AG10803 (cell line): ENCODE results near the gene POU2F1.

Source experiments
- DNase-seq: peaks from one replicate; pipeline ENCODE4 v3.0.0; 2010; ENCODE audit warnings: low read depth
- H3K4me3 ChIP-seq: 2 replicates; pipeline ENCODE4 v1.5.1; 2011; ENCODE audit warnings: mild to moderate bottlenecking, low read length, control low read depth
- CTCF ChIP-seq: conservative IDR thresholded peaks from 2 replicates; pipeline ENCODE4 v1.5.1; 2011; ENCODE audit warnings: mild to moderate bottlenecking, low read length, control low read depth, inconsistent platforms

POU2F1 gene

GRCh38 chr1:167289966-167290365, 69.3 kb downstream of the POU2F1 start:
- no peak for DNase-seq
- TF ChIP-seq CTCF = no peak
- no peak overlapping the region for H3K4me3 ChIP-seq

- no peak for TF ChIP-seq CTCF
- no peak for DNase-seq
- no peak overlapping the region for H3K4me3 ChIP-seq
These were observed 71.0 kb downstream of the POU2F1 start for GRCh38 chr1:167291539-167292185.

- no peak for DNase-seq
These were observed 71.5 kb downstream of the POU2F1 start for GRCh38 chr1:167292216-167292615.

GRCh38 chr1:167293057-167293456, 72.4 kb downstream of the POU2F1 start:
- no peak overlapping the region for H3K4me3 ChIP-seq
- no peak for DNase-seq
- TF ChIP-seq CTCF = no peak

More at GRCh38 chr1:167292216-167292615, 71.5 kb downstream of the POU2F1 start:
- H3K4me3 ChIP-seq = no peak overlapping the region
- TF ChIP-seq CTCF = no peak

GRCh38 chr1:167294528-167294927, 73.8 kb downstream of the POU2F1 start:
- no peak for DNase-seq
- H3K4me3 ChIP-seq = no peak overlapping the region
- TF ChIP-seq CTCF = no peak

- TF ChIP-seq CTCF = no peak
These were observed 76.8 kb downstream of the POU2F1 start for GRCh38 chr1:167297222-167298214.

GRCh38 chr1:167298325-167298724, 77.6 kb downstream of the POU2F1 start:
- TF ChIP-seq CTCF = no peak
- no peak for DNase-seq
- no peak overlapping the region for H3K4me3 ChIP-seq

More at GRCh38 chr1:167297222-167298214, 76.8 kb downstream of the POU2F1 start:
- no peak overlapping the region for H3K4me3 ChIP-seq
- DNase-seq = peak; percentile 37
